Measurements from ENCODE around the gene HHAT.

DNA sequence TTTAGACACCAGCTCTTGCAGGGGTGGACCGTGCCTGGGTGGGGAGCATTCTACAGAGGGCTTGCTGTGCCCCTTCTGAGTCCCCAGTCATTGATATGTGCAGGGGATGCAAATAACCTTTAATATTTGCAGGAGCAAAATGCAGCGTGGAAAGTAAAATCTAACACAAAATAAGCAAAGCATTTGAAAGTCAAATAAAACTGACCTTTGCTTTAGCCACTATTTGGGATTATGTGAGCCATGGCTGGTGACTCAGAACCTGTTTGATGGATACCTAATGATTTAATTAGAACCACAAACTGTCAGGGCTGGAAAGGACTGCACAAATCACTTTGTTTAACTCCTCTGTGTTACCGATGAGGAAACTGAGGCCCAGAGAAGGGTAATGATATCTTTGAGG, 377.5 kb downstream of the HHAT start:
- TF ChIP-seq EZH2phosphoT487 (IDR thresholded peaks at IDR 0.05; ENCODE audit: insufficient read depth, low read depth) (no peak), EZH2 (IDR thresholded peaks at IDR 0.05; ENCODE audit: insufficient read depth, poor library complexity, severe bottlenecking) (no peak)

Data from GM23248 (cell line).